Stimulated activated naive CD8-positive, alpha-beta T cell treated with anti-CD3 and anti-CD28 coated beads, Interleukin-15, Interleukin-2, amounts not matched to agents 100 U/mL and 50 U/mL, for 24 hours (primary cell): ENCODE measurements around the gene TNRC6A.
"Not testable (repeated sequence)": the region's sequence is repeated elsewhere in the genome, so short reads cannot be mapped to it uniquely, and the experiment has no call there.

Experiments used
- ATAC-seq: fragments of 150-1000 bp; cut with Tn5 transposase; one replicate; pipeline ENCODE4 v1.10.0; 2021
- DNase-seq: peaks from one replicate; pipeline ENCODE4 v3.0.0; 2021

TNRC6A gene

DNA sequence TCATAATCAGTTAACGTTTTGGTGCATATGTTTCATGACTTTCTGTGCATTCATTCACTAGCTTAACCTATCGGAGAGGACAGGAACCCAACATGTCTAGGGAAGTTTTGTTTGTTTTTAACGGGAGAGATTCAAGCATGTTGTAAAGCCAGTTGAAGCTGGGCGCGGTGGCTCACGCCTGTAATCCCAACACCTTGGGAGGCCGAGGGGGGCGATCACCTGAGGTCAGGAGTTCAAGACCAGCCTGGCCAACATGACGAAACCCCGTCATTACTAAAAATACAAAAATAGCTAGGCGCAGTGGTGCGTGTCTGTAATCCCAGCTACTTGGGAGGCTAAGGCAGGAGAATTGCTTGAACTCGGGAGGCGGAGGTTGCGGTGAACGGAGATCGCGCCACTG lies 1.4 kb upstream of the TNRC6A start:
- DNase-seq (no peak), ATAC-seq (no peak)

DNA sequence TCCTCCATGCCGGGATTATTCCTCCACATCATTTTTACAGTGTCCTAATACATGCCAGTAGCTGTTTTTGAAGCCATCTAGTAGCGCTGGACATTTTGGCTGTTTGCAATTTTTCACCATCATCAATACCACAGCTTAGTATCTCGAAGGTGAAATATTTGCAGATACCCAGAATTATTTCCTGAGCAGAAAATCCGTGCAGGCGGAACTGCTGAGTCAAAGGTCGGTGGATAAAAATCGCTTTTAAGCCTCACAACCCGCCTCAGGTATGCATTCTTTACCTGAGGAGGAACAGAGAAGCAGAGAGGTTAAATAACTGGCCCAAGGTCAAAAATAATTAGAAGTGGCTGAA lies 584 bp upstream of the TNRC6A start:
- DNase-seq, result no peak
- no peak for ATAC-seq

DNA sequence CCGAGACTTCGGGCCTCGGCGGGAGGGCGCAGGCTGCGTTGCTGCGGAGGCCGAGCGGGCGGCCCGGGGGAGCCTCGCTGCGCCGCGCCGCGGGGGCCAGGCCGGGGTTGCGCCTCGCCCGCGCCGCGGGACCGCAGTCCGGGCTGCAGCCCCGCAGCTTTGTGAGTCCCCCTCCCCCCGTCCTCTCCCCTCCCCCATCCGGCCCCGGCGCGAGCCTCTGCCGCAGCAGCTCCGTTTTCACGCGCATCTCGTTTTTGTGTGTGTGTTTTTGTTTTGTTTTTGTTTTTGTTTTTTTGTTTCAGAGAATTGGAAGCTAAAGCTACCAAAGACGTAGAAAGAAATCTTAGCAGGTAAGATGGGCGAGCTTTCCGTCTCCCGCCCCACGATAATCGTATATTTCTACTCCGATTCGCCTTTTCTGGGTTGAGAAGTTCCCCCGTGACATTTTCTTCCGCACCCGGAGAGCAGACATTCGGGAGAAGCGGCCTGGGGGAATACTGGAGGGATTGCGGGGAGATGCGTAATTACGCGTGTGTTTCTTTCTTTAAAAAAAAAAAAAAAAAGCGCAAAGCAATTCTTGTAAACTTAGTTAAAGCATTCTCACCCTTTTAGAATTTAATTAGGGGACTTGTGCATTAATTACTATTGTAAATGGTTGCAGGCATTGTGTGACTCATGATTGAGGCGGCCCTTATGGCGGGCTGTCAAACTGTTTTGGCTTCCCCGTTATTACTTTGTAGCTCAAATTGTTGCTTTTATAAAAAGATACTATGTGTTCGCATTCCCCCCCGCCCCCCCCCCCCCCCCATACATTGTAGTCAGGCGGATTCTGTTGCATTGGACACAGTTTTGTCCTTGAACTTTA lies 732 bp downstream of the TNRC6A start:
- ATAC-seq (no peak), DNase-seq (peak; percentile 48)

DNA sequence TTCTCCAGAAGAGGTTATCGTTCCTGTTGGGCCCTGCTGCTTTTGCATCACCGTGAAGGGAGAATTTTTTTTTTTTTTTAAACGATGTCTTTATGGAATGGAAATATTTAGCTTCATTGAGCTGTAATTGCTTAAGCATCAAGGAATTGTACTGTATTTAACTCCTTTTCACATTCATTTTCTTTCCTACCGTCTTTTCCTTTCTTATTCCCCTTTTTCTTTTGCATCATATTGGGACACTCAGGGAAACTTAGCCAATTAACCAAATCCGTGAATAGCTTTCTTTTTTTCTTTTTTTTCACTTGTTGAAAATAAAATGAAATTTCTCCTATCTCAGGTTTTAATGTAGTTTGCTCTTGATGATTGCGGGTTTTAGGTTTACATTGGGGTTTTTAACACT lies 1.5 kb downstream of the TNRC6A start:
- no peak for DNase-seq
- ATAC-seq, result no peak

DNA sequence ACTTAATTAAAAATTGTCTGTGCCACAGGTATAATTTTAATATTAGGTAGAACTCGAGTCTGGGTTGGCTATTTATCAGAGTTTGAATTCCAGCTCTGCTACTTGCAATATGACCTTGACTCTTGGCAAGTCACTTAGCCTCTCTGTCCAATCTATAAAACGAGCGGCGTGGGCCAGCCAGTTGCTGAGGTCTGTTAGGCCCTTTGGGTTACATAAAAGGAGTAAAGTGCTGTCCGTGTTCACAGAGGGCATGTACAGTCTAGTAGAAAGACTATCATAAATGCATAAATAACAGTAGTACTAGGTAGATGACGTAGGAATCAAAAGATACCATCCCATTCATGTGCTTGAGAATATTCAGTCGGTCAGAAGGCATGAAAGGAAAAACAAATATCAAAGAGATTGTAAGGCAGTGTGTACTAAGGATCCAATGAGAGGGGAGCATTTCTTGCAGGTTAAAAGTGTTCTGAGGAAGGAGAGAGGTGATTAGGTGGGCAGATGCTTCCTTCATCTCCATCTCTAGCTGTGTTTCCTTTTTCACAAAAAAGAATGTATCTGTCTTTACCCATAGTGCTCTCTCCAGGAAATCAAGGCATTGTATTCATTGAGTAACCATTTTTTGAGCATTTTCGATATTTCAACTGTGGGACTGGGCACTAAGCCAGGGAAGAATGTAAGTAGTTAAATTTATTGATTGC lies 2.4 kb downstream of the TNRC6A start:
- no peak for ATAC-seq
- no peak for DNase-seq

DNA sequence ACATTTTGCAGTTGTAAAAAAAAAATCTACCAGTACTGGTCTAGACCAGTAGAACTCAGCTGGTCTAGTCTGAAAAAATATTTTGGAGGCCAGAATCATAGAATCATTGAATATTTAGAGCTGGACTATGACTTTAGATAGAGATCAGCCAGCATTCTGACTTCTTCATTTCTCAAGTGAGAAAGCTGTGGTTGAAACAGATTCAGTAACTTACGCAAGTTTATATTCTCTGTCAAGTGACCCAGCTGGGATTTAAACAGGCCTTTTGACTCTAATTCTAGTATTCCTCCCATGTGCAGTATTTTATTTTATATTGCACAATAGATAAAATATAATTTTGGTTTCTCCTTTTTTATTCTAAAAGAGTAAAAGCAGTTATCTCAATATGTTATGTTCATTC lies 4.9 kb downstream of the TNRC6A start:
- no peak for ATAC-seq
- DNase-seq, result no peak

DNA sequence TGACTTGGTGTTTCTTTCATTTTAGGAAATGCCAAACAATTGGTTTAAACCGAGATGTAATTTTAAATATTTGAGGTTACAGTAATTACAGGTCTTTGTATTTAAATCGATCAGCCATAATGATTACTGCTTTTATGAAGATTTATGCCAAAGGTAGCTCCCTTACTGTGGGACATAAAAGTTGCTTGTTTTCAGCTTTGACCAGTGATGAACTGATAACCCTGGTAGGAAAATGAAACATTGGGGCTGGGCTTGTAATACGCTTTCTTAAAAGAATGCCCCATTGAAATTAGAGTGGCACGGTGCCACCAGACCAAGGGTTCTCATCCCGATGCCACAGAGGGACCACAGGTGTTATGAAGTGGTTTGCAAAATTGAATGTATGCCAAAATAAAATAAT lies 7.3 kb downstream of the TNRC6A start:
- DNase-seq, result no peak

DNA sequence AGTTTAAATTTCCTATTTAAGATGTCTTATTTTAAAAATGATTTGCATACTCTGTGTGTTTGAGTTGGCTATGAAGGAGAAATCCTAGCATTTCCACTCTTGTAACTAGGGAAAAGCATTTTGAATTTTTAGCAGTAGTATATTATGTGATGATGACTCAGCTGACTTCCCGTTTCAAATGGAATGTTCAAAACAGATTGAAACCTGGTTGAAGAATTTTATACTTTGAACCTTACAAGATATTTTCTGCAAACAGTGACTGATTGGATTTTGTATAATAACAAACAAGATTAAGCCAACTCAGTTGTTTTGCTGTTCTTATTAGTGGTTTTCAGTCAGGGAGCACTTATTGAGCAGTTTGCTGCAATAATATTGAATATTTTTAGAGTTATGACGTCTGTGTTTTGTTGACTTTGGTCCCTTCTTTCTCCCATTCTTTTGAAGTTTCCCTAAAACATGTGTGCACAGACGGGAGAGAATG lies 8.0 kb downstream of the TNRC6A start:
- DNase-seq, result no peak

More for the DNA sequence above, 7.3 kb downstream of the TNRC6A start:
- ATAC-seq, result no peak

DNA sequence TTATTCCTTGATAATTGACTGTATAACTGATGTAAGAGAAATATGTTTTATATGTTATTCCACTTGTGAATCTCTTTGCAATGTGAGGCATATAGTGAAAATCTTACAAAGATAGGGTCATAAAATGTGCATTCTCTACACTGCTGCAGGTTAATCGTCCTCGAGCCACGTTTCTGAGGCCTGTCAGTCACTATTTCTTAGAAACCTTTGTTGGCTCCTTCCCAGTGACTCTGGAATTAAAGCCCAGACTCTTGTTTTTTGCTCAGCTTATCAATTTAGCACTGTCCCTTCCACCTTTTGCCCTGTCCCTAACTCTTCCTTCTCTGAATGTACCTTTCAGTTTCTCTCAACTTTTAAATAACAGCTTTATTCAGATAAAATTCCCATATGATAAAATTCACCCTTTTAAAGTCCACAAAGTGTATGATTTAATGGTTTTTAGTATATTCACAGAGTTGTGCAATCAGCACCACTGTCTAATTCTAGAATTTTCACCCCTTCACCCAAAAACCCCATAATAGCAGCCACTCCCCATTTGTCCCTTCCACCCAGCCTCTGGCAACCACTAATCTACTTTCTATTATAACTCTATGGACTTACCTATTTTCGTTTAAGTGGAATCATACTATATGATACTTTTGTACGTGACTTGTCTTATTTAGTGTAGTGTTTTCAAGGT lies 8.6 kb downstream of the TNRC6A start:
- no peak for ATAC-seq
- DNase-seq, result no peak

More for the DNA sequence above, 8.0 kb downstream of the TNRC6A start:
- ATAC-seq, result no peak

DNA sequence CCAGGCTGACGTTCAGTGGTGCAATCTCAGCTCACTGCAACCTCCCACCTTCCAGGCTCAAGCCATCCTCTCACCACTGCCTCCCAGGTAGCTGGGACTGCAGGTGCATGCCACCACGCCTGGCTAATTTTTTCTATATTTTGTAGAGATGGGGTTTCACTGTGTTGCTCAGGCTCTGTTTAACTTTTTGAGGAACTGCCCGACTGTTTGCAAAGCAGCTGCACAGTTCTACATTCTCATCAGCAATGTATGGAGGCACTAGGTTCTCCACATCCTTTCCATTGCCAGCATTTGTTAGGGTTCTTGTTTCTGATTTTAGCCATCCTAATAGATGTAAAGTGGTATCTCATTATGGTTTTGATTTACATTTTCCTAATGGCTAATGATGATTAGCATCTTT lies 9.4 kb downstream of the TNRC6A start:
- ATAC-seq (no peak), DNase-seq (no peak)

DNA sequence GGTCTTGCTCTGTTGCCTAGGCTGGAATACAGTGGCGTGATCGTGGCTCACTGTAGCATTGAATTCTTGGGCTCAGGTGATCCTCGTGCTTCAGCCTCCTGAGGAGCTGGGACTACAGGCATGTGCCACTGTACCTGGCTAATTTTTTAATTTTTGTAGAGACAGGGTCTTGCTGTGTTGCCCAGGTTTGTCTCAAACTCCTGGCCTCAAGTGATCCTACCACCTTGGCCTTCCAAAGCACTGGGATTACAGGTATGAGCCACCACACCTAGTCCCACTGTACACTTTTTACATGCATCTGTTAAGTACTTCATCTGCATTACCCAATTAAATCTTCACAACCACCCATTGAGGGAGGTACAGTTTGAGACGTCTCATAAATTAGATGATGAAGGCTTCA lies 12.4 kb downstream of the TNRC6A start:
- ATAC-seq (no peak), DNase-seq (no peak)

DNA sequence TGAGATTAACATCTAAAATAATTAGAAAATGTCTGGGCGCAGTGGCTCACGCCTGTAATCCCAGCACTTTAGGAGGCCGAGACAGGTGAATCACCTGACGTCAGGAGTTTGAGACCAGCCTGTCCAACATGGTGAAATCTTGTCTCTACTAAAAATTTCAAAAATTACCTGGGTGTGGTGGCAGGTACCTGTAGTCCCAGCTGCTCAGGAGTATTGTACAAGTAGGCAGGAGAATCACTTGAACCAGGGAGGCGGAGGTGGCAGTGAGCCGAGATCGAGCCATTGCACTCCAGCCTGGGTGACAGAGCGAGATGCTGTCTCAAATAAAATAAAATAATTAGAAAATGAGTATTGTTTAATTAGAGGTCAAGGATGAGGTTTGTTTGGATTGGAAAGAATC lies 13.2 kb downstream of the TNRC6A start:
- ATAC-seq, DNase-seq: not testable (repeated sequence)

DNA sequence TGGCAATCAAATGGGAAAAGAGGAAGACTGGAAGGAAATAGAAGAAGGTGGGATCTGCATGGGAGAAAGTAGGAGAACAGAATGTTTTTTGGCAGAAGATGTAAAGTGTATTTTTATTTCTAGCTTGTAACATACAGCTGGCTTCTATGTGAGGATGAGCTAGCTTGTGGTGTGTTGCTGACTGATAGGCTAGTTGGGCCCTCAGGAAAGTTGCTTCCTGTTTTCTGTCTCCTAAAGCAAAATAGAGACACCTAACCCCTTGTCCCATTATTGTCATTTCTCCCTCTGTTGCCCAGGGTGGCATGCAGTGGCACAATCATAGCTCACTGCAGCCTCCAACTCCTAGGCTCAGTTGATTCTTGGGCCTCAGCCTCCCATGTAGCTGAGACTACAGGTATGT lies 15.9 kb downstream of the TNRC6A start:
- ATAC-seq, result no peak
- no peak for DNase-seq

DNA sequence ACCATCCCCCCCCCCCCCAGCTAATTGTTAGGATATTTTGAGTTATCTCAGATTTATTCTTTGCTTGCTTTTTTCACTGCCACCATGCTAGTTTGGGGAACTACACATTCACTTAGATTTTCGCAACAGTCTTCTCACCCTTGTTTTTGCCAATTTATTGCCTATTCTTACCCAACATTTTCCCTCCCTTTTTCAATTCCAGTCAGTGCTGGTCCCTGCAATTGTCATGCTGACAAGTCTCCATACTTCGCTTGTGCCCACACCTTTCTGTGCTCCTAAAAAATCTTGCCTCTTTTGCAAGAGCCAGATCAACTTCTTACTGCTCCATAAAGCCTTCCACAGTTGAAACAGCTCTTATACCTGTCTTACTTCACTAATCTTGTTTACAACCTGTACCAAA lies 16.3 kb downstream of the TNRC6A start:
- DNase-seq, result no peak
- no peak for ATAC-seq

DNA sequence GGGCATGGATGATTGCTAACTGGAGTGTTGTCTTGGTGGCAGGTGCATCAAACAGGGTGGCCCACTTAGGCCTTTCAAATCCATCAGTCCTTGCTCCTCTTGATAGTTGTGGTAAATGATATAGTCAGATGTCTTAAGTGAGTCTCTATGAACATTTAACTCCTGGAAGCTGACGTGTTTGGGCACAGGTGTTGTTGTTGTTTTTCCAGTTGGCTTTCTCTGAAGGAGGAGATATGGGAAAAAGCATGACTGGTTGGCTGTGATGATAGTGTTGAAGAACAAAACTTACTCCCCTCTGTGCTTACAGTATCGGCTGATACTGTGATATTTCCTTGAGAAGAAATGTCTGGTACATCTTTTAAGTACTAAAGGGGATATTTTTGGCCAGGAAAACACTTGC lies 18.0 kb downstream of the TNRC6A start:
- ATAC-seq (no peak), DNase-seq (no peak)

DNA sequence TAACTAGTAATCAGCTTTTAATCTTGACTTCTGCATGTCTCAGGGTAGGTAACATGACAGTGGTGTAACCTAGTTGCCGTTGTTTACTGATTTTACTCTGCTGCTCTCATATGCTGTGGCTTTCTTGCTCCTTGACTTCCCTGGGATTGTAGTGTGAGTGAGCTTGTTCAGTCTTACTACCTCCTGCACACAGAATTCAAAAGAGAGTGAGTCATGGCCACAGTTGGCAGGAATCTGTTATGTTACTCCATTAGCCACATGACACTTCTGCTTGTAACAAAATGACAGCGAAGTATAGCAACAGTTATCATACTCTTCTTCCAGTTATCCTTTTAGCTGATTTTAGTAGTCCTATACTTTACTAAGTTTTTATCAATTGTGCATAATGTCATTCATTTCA lies 18.8 kb downstream of the TNRC6A start:
- peak; percentile 84 for ATAC-seq
- DNase-seq, result no peak

DNA sequence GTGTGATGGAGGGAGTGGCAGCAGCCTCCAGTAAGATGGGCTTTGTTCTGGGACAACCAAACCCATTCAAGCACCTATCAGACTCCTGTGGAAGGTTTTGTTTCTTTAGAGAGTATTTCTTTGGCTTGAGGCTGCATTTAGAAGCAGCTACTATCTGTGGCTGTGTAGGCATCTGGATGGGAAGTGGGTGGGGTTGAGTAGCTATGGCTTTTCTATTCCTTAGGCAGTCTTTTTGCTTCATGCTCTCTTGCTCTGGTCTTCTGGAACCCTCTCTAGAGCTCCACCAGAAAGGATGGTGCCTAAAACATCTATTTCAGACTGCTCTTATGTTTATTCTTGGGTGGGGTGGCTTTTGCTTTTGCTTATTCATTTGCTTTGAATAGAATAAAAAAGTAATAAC lies 19.9 kb downstream of the TNRC6A start:
- no peak for ATAC-seq
- no peak for DNase-seq

DNA sequence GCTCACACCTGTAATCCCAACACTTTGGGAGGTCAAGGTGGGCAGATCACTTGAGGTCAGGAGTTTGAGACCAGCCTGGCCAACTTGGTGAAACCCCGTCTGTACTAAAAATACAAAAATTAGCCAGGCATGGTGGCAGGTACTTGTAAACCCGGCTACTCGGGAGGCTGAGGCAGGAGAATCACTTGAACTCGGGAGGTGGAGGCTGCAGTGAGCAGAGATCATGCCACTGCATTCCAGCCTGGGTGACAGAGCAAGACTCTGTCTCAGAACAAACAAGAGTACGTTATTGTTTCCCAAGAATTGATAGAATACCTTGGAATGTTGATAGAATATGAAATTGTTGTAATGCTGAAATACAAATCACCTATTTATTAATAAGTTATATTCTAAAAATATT lies 20.4 kb downstream of the TNRC6A start:
- not testable (repeated sequence) for ATAC-seq

DNA sequence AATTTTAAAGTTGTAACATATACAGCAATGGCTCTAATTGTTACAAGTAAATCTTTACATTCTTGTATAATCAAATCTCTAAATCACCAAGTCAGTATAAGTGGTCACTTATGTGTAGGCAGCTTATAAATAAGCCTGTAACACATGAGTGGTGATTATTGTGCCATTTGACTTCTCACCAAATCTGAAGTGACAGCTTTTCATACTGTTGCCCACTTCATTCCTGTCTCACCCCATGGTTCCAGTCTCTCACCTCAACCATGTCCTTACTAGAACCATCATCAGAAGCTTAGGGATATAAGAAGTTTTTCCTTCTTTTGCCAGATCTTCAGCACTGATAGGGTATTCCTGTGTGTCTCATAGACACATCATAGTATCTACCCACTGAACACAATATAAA lies 23.5 kb downstream of the TNRC6A start:
- no peak for ATAC-seq
- no peak for DNase-seq

More for the DNA sequence above, 20.4 kb downstream of the TNRC6A start:
- not testable (repeated sequence) for DNase-seq

DNA sequence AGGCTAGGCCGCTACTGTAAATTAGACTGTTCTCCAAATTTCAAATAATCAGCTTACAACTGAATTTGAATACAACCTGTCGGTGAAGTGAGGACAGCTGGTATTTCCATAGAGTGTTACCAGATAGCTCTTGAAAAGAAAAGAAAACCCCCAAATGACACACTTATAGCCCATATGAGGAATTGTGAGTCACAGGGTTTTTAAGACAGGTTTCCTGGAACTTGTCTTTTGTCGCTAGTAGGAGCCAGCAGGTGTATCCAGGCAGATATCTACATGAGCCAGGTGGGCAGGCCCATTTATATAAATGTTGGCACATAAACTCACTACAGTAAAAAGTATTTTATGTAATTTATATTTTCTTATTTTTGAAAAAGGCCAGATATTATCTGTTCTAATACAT lies 24.0 kb downstream of the TNRC6A start:
- DNase-seq (no peak), ATAC-seq (peak; percentile 96)

DNA sequence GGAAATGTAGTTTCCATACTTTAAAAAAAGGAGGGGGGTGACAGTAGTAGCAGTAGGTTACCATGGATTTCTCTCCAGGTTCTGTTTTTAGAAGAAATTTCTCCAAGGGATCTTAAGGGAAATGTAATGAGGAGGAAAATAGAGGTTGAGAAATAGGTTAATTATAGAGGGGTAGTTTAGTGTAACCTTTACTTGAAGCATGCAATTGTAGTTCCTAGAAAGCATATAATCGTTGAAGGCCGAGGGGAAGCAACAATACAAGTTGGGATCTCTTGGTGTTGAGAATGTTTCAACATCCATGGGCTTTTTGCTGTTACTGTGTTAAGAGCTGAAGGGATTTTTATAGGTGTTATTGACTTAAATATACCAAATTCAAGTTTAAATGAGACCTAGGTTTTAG lies 25.1 kb downstream of the TNRC6A start:
- no peak for DNase-seq
- ATAC-seq, result no peak

DNA sequence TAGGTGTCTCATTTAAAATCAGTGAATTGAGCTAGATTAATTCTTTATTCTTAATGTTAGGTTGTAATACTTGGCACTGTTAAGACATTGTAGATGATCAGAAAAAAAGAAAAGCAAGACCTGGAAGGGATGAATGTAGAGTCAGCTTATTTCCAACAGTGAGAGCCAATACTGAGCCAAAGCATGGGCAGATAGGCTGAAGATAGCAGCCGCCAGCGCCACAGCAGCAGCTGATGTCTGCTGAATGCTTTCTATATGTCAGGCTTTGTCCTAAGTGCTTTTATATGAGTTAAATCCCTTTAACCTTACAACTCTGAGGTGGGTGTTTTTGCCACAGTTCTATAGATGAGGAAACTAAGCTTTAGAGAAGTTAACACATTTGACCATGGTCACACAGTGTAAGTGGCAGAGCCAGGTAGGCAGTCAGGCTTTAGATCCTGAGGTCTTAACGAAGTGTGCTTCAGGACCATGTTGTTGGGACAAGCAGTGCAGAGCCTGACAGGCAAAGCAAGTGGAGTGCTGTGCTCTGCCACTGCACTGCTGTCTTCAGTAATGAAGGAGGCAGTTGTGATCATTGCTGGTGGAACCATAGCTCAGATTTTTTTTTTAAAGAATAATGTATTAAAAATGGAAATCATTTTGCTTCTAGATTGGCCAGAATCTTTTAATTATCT lies 25.9 kb downstream of the TNRC6A start:
- ATAC-seq (no peak), DNase-seq (no peak)

DNA sequence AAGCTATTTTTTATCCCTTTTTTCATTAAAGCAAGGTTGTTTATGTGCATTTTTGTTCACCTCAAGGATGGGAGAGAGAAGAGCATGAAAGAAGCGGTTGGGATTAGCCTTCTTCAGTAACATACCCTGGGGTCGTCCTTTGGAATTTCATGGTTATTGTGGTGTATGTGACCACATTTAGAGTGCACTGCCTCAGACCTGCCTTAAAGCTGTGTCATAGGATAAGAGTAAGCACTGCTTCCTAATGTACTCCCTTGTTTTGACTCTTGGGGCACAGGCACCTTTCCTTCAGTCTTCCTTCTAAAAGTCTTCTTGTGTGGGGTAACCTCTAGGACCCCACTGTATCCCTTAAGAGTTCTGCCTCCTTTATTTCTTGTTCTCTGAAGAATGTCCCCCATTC lies 28.9 kb downstream of the TNRC6A start:
- no peak for ATAC-seq
- DNase-seq, result no peak
